IMR-90 (cell line): Measurements from ENCODE around the gene LPAR5. TPM values are rescaled to one million over a fixed set of nuclear protein-coding genes. Genes with fewer than 3 reads are reported as not detected.

Experiments
- FOS ChIP-seq: fragments of 150-350 bp; IDR thresholded peaks from 2 replicates; pipeline ENCODE4 v1.6.1; 2016; ENCODE audit warnings: low read depth, low read length
- MAZ ChIP-seq: IDR thresholded peaks from 2 replicates; pipeline ENCODE4 v1.6.1; 2012; ENCODE audit warnings: low read depth, mild to moderate bottlenecking, low read length, improper control_type of control experiment, moderate library complexity, borderline replicate concordance
- POLR2A ChIP-seq: IDR thresholded peaks from 2 replicates; pipeline ENCODE4 v1.6.1; 2012; ENCODE audit warnings: mild to moderate bottlenecking, low read depth, low read length
- polyA plus RNA-seq, 3 experiments: library from polyadenylated mRNA; depleted of rRNA; stranded (reverse); fragments of >200 nt; gene quantifications; 2 replicates each; pipeline ENCODE4 v1.2.3, GENCODE V29; 2012; ENCODE audit warnings: low replicate concordance in 1 of 3
- total RNA-seq: library from RNA; depleted of rRNA; stranded (reverse); fragments of >200 nt; gene quantifications from 2 replicates; pipeline ENCODE4 v1.2.3, GENCODE V29; 2012

LPAR5 gene
- total and polyA plus RNA-seq, 2 of the 4 experiments (the other 2 are of a cell fraction): not detected

DNA sequence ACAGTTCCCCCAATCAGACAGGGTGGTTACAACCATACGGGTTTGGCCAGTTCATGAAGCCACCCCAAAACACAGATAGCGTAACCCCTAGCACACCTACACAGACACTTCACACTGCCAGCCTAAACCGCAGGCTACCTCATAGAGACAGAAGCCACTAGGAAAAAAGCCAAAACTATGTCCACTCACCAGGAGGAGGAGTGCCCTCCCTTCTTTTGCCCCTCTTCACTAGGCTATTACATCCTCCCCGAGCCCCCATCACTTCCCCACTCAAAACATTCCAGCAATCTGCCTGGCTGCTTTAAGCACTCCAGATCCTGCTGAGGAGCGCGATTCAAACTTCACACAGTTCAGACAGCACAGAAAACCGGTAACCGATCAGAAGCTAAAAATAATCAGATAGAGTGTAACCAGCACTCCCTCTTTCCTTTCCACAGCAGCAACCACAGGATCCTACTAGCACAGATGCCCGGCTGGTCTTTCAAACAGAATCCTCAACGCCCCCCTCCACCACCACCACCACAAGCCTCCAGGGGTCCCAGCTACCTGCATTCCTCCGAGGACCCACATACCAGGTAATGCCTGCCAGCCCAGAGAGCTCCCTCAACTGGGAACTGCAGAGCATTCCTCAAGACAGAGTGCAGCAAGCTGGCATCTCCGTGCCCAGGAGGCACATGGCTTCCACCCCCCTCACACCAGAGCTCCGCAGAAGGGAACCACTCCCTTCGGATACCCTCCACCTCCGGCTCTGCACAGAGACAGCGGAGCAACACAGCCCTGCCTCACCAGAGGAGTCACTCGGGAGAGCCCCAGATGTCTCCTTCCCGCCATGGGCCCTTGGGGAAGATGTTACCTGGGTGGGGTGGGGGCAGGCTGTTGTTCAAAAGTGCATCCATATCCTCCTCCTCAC lies 30.1 kb downstream of the LPAR5 start (continued):
- TF ChIP-seq MAZ (no peak), POLR2A (no peak), FOS (no peak)
